Head of caudate nucleus (tissue), 42 donors: ENCODE measurements around the gene ATP2A1.
A peak's percentile ranks its signal among the peaks of the same experiment; 100 is the strongest.

Experiments
- DNase-seq, 42 donors: peaks; one replicate each; pipeline versions ENCODE4 v3.0.0 to v3.0.0-alpha.2; 2020 to 2021; ENCODE audit warnings: mixed read lengths in 7 of 42
- intact Hi-C: fragments of 100-400 bp; cut with DNase I; formaldehyde crosslinking; loops from one replicate; pipeline ENCODE4 v1.15.0; 2022

The ATP2A1 gene

GRCh38 chr16:28899882-28900590, 21.7 kb downstream of the ATP2A1 start:
- no peak for DNase-seq
- intact Hi-C loops = no loop called here

GRCh38 chr16:28900601-28901000, 22.3 kb downstream of the ATP2A1 start:
- DNase-seq = no peak
- intact Hi-C loops = no loop called here

GRCh38 chr16:28901862-28902261, 23.6 kb downstream of the ATP2A1 start:
- intact Hi-C loops = no loop called here
- DNase-seq = no peak

GRCh38 chr16:28902909-28903308, 24.6 kb downstream of the ATP2A1 start:
- intact Hi-C loops = no loop called here
- no peak for DNase-seq

- intact Hi-C loops = no loop called here
- DNase-seq = no peak
These were observed 25.2 kb downstream of the ATP2A1 start for GRCh38 chr16:28903344-28904042.

- no peak for DNase-seq
- intact Hi-C loops = no loop called here
These were observed 26.1 kb downstream of the ATP2A1 start for GRCh38 chr16:28904363-28904762.

- intact Hi-C loops = no loop called here
- no peak for DNase-seq
These were observed 26.5 kb downstream of the ATP2A1 start for GRCh38 chr16:28904828-28905227.

GRCh38 chr16:28905229-28905754, 27.0 kb downstream of the ATP2A1 start:
- no peak for DNase-seq
- intact Hi-C loops = no loop called here

GRCh38 chr16:28905800-28906372, 27.6 kb downstream of the ATP2A1 start:
- DNase-seq = no peak
- intact Hi-C loops = no loop called here

- intact Hi-C loops = no loop called here
- no peak for DNase-seq
These were observed 32.1 kb downstream of the ATP2A1 start for GRCh38 chr16:28910086-28911031.

- intact Hi-C loops = no loop called here
- no peak for DNase-seq
These were observed 34.3 kb downstream of the ATP2A1 start for GRCh38 chr16:28912558-28912957.

- intact Hi-C loops = no loop called here
- DNase-seq = no peak
These were observed 35.8 kb downstream of the ATP2A1 start for GRCh38 chr16:28913946-28914724.

GRCh38 chr16:28915181-28915580, 36.9 kb downstream of the ATP2A1 start:
- no peak for DNase-seq
- intact Hi-C loops = no loop called here

GRCh38 chr16:28917095-28917494, 38.8 kb downstream of the ATP2A1 start:
- no peak for DNase-seq
- intact Hi-C loops = no loop called here

- no peak for DNase-seq
- intact Hi-C loops = no loop called here
These were observed 40.4 kb downstream of the ATP2A1 start for GRCh38 chr16:28918698-28919097.

- no peak for DNase-seq
- intact Hi-C loops = no loop called here
These were observed 44.9 kb downstream of the ATP2A1 start for GRCh38 chr16:28923231-28923587.

GRCh38 chr16:28923652-28924398, 45.5 kb downstream of the ATP2A1 start:
- intact Hi-C loops = loop anchor here (2.0 kb wide), 1 partner anchor 27 kb away; the partner anchor contains the start of gene NFATC2IP
- peak in 10 of 42 donors; percentile 2 to 45 (median 18) for DNase-seq

GRCh38 chr16:28924399-28924761, 46.1 kb downstream of the ATP2A1 start:
- intact Hi-C loops = loop anchor here (2.0 kb wide), 1 partner anchor 26 kb away; the partner anchor contains the start of gene NFATC2IP
- peak in 2 of 42 donors; percentile 1 to 14 for DNase-seq
